ENCODE data around the gene BRIP1. TPM values are rescaled to one million over a fixed set of nuclear protein-coding genes. Genes with fewer than 3 reads are reported as not detected.

BRIP1 gene
- polyA plus RNA-seq, 10 donors = 3.1 to 6.9 (median 4.3) TPM

DNA sequence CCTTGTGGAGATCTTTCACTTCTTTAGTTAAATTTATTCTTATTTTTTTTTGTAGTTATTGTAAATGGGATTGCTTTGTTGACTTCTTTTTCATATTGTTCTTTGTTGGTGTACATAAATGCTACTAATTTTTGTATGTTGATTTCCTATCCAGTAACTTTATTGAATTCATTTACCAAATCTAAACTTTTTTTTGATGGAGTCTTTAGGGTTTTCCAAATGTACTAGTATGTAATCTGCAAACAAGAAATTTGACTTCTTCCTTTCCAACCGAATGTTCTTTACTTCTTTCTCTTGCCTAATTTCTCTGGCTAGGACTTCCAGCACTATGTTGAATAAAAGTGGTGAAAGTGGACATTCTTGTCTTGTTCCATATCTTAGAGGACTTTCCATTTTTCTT, 230.5 kb downstream of the BRIP1 start:
- DNase-seq = no peak

DNA sequence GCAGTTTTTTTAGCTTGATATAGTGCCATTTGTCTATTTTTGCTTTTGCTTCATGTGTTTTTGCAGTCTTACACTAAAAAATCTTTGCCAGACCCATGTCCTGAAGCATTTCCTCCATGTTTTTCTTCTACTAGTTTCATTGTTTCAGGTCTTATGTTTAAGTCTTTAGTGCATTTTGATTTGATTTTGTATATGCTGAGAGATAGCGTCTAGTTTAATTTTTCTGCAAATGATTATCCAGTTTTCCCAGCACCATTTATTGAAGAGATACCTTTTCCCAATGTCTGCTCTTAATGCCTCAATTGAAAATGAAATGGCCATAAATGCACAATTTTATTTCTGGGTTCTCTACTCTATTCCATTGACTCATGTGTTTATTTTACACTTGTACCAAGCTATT, 231.5 kb downstream of the BRIP1 start:
- no peak for DNase-seq

Other genes with a start within 250 kb of the BRIP1 start
- 10 to 100 TPM in 5 of 10 donors, 1 to 10 TPM in 5; 7.8 to 15.2 (median 10.4) TPM for gene INTS2, start 64.5 kb upstream of the BRIP1 start, polyA plus RNA-seq (ENCODE audit: insufficient read length in 10 of 10)
- 10 to 100 TPM; 24.6 to 35.8 (median 30.6) TPM for gene MED13, start 201.8 kb upstream of the BRIP1 start, polyA plus RNA-seq (ENCODE audit: insufficient read length in 10 of 10)